Measurements from ENCODE around the gene SGK1. TPM values are rescaled to one million over a fixed set of nuclear protein-coding genes. Genes with fewer than 3 reads are reported as not detected.
"Not testable (repeated sequence)": the region's sequence is repeated elsewhere in the genome, so short reads cannot be mapped to it uniquely, and the experiment has no call there.

SGK1 gene
- total and polyA plus RNA-seq, 7 donors, result 17.2 to 352 (median 35.2) TPM

DNA sequence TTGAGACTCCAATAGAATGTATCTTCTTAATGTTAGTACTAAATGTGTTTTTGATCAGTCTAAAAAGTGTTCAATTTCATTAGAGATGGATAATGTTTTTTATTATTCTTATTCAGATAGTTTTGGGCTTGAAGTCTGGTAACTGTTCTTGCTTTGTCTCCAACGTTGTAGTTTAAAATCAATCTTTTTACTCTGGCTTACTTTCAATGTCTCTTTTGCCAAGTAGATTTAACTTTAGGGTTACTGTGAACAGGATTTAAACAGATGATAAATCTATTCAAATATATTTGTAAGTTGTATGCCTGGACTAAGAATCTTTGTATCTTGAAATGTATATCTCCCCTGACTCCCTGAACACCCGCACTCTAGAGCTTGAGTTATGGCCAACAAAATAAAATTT lies 51.1 kb downstream of the SGK1 start:
- Histone ChIP-seq H3K27me3 (no peaks in the 10 kb centered on the region), H3K4me3 (no peak overlapping the region), H3K9me3 (no peaks in the 10 kb centered on the region), H3K4me1 (no peaks in the 10 kb centered on the region), H3K27ac (no peak overlapping the region), H3K36me3 (no peaks in the 10 kb centered on the region)
- intact Hi-C loops (cut with DNase I), result no loop called here
- TF ChIP-seq EP300 (IDR thresholded peaks at IDR 0.05) (no peak), POLR2A (IDR thresholded peaks at IDR 0.05) (no peak), POLR2AphosphoS5 (IDR thresholded peaks at IDR 0.05) (no peak)
- TF ChIP-seq, protein P1, sequence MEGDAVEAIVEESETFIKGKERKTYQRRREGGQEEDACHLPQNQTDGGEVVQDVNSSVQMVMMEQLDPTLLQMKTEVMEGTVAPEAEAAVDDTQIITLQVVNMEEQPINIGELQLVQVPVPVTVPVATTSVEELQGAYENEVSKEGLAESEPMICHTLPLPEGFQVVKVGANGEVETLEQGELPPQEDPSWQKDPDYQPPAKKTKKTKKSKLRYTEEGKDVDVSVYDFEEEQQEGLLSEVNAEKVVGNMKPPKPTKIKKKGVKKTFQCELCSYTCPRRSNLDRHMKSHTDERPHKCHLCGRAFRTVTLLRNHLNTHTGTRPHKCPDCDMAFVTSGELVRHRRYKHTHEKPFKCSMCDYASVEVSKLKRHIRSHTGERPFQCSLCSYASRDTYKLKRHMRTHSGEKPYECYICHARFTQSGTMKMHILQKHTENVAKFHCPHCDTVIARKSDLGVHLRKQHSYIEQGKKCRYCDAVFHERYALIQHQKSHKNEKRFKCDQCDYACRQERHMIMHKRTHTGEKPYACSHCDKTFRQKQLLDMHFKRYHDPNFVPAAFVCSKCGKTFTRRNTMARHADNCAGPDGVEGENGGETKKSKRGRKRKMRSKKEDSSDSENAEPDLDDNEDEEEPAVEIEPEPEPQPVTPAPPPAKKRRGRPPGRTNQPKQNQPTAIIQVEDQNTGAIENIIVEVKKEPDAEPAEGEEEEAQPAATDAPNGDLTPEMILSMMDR (IDR thresholded peaks at IDR 0.05), result no peak
- WGBS, 2 donors, result 80 to 81% methylated on average over 2 of the region's 2 CpGs
- no peak for DNase-seq

DNA sequence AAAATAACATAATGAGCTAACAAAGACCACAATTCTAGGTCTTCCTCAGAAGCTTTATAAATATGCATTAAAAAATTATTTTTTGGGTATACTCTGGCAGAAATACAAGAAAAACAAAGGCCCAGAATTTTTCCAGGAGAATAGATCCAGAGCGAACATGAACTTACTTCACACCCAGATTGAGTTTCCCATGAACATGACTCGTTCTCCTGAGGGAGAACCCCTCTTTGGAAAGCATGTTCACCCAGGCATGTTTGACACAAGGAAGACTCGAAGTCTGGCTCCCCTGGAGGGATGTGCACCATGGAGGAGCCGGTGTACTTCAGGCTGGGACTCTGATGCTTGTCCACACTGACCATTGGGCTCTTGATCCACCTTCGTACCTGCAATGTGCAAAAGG lies 56.1 kb downstream of the SGK1 start:
- WGBS, 2 donors, result 94 to 96% methylated on average over 5 of the region's 5 CpGs
- intact Hi-C loops (cut with DNase I), result no loop called here
- DNase-seq, result no peak
- Histone ChIP-seq H3K4me1 (no peaks in the 10 kb centered on the region), H3K4me3 (no peak overlapping the region), H3K27ac (no peak overlapping the region), H3K27me3 (no peaks in the 10 kb centered on the region), H3K36me3 (no peaks in the 10 kb centered on the region), H3K9me3 (no peaks in the 10 kb centered on the region)
- no peak for TF ChIP-seq POLR2A (IDR thresholded peaks at IDR 0.05)
- TF ChIP-seq, protein P1 (IDR thresholded peaks at IDR 0.05), result no peak
- no peak for TF ChIP-seq POLR2AphosphoS5 (IDR thresholded peaks at IDR 0.05)
- TF ChIP-seq EP300 (IDR thresholded peaks at IDR 0.05), result no peak

DNA sequence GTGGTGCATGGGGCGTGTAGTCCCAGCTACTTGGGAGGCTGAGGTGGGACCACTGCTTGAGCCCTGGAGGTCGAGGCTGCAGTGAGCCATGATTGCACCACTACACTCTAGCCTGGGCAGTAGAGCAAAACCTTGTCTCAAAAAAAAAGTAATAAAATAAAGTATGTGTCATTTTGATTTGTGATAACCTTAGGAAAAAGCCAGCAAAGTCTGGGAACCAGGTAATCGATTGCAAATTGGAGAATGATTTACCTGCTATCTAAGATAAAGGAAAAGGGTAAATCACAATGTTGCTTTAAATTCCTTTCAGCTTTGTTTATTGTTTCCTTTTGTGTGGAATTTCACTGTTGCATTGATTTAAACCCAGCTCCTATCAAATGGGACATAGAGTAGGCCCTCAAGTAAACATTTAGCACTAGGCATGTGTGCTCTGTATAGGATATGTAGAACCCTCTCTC lies 59.0 kb downstream of the SGK1 start:
- Histone ChIP-seq H3K4me1 (no peaks in the 10 kb centered on the region), H3K27me3 (no peaks in the 10 kb centered on the region), H3K9me3 (no peaks in the 10 kb centered on the region), H3K36me3 (no peaks in the 10 kb centered on the region), H3K27ac (no peak overlapping the region), H3K4me3 (no peak overlapping the region)
- DNase-seq, result no peak
- TF ChIP-seq POLR2A (IDR thresholded peaks at IDR 0.05), result no peak
- TF ChIP-seq, protein P1 (IDR thresholded peaks at IDR 0.05), result no peak
- no peak for TF ChIP-seq POLR2AphosphoS5 (IDR thresholded peaks at IDR 0.05)
- TF ChIP-seq EP300 (IDR thresholded peaks at IDR 0.05), result no peak
- intact Hi-C loops (cut with DNase I), result no loop called here
- 55 to 80% methylated on average over 3 of the region's 3 CpGs for WGBS, 2 donors

DNA sequence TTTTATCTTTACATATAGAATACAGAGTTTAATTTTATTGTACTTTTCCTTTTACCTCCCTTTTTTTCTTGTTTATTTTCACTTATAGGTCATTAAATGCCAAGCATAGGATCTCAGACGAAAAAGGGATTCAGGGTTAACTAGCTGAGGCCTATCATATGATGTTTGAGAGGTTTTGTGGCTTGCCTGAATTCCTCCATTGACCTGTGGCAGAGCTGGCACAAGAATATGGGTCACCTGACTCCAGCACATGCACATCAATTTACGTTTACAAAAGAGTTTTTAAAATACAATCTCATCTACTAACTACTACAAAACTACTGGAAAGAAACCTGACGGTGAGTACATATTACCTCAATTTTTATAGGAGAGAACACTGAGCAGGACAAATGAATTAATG lies 60.4 kb downstream of the SGK1 start:
- Histone ChIP-seq H3K9me3 (no peaks in the 10 kb centered on the region), H3K27ac (no peak overlapping the region), H3K36me3 (no peaks in the 10 kb centered on the region), H3K4me1 (no peaks in the 10 kb centered on the region), H3K4me3 (no peak overlapping the region), H3K27me3 (no peaks in the 10 kb centered on the region)
- DNase-seq, result no peak
- WGBS, 2 donors, result 81 to 92% methylated on average over 3 of the region's 3 CpGs
- TF ChIP-seq EP300 (IDR thresholded peaks at IDR 0.05) (no peak), POLR2A (IDR thresholded peaks at IDR 0.05) (no peak), POLR2AphosphoS5 (IDR thresholded peaks at IDR 0.05) (no peak)
- TF ChIP-seq, protein P1 (IDR thresholded peaks at IDR 0.05), result no peak
- intact Hi-C loops (cut with DNase I), result no loop called here

DNA sequence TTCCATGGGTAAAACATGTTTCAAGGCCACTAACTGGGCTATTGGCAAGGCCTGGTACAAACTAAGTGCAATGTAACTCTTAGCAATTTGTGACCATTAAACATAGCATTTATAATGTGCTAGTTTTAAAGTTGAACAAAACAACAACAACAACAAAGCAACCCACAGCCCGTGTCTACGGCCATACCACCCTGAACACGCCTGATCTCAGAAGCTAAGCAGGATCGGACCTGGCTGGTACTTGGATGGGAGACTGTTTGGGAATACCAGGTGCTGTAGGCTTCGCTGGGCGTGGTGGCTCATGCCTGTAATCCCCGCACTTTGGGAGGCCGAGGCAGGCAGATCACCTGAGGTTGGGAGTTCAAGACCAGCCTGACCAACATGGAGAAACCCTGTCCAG lies 61.0 kb downstream of the SGK1 start:
- Histone ChIP-seq H3K27ac (no peak overlapping the region), H3K4me1 (no peaks in the 10 kb centered on the region), H3K27me3 (no peaks in the 10 kb centered on the region), H3K4me3 (no peak overlapping the region), H3K36me3 (no peaks in the 10 kb centered on the region), H3K9me3 (no peaks in the 10 kb centered on the region)
- 96 to 97% methylated on average over 8 of the region's 8 CpGs for WGBS, 2 donors
- TF ChIP-seq, protein P1 (IDR thresholded peaks at IDR 0.05), result no peak
- TF ChIP-seq POLR2A (IDR thresholded peaks at IDR 0.05), result no peak
- TF ChIP-seq POLR2AphosphoS5 (IDR thresholded peaks at IDR 0.05), result no peak
- intact Hi-C loops (cut with DNase I), result no loop called here
- no peak for DNase-seq

DNA sequence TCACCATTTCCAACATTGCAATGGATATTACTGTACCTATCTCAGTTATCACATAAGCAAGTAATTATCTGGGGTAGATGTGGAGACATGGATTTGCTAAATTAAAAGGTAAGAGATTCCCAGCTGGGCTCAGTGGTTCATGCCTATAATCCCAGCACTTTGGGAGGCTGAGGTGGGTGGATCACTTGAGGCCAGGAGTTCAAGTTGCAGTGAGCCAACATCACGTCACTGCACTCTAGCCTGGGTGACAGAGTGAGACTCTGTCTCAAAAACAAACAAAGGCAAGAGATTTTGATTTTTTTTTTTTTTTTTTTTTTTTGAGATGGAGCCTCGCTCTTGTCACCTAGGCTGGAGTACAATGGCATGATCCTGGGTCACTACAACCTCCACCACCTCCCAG lies 62.6 kb downstream of the SGK1 start:
- H3K9me3 ChIP-seq; H3K36me3 ChIP-seq; intact Hi-C loops (cut with DNase I); H3K4me3 ChIP-seq; H3K27me3 ChIP-seq; H3K27ac ChIP-seq; H3K4me1 ChIP-seq; DNase-seq: not testable (repeated sequence)
- WGBS, 2 donors, result 94 to 95% methylated on average over 2 of the region's 2 CpGs

All from sigmoid colon (tissue), 7 donors.